Mesodermal cell (in vitro differentiated cells): ENCODE measurements around the gene ZNF652.

Experiments
- H3K27ac ChIP-seq: 2 replicates; pipeline ENCODE4 v1.7.0; 2013; ENCODE audit warnings: mild to moderate bottlenecking, low read depth, low read length, moderate library complexity; ENCODE audit not compliant: severe bottlenecking
- H3K36me3 ChIP-seq: 2 replicates; pipeline ENCODE4 v1.7.1; 2013; ENCODE audit warnings: mild to moderate bottlenecking, low read length, moderate library complexity; ENCODE audit not compliant: control insufficient read depth, insufficient read depth
- H3K4me1 ChIP-seq: one replicate; pipeline ENCODE4 v1.7.1; 2013; ENCODE audit warnings: mild to moderate bottlenecking, low read length; ENCODE audit not compliant: insufficient read depth, control insufficient read depth, poor library complexity, severe bottlenecking
- H3K4me3 ChIP-seq: 2 replicates; pipeline ENCODE4 v1.7.0; 2013; ENCODE audit warnings: low read length, control low read depth, mild to moderate bottlenecking; ENCODE audit not compliant: insufficient read depth, poor library complexity, severe bottlenecking; ENCODE audit errors: extremely low read depth
- H3K9me3 ChIP-seq: 2 replicates; pipeline ENCODE4 v1.7.1; 2013; ENCODE audit warnings: mild to moderate bottlenecking, low read length, moderate library complexity; ENCODE audit not compliant: control insufficient read depth
- WGBS, 2 experiments: methylation state at CpG; one replicate each; pipeline ENCODE4 v1.1.5; 2013; ENCODE audit warnings: missing lambda C conversion rate in 2 of 2; ENCODE audit not compliant: insufficient coverage in 2 of 2; 5-methylcytosine and 5-hydroxymethylcytosine counted together

Gene ZNF652

GRCh38 chr17:49384951-49385350 is 22.9 kb upstream of the ZNF652 start:
- H3K36me3 ChIP-seq: no peaks in the 10 kb centered on the region
- 100% methylated on average over 1 of the region's 4 CpGs; no CpG with 5 or more reads in 1 of the 2 experiments for WGBS, 2 experiments
- H3K4me1 ChIP-seq: peaks cover 21% of the 10 kb centered on the region
- H3K9me3 ChIP-seq: peaks cover 3% of the 10 kb centered on the region
- no peak overlapping the region for H3K4me3 ChIP-seq
- peak overlapping the region; percentile 24 for H3K27ac ChIP-seq

- Histone ChIP-seq H3K36me3 (no peaks in the 10 kb centered on the region), H3K27ac (no peak overlapping the region), H3K4me1 (peaks cover 18% of the 10 kb centered on the region), H3K9me3 (peaks cover 3% of the 10 kb centered on the region), H3K4me3 (no peak overlapping the region)
- WGBS, 2 experiments: 89 to 93% methylated on average over 7 to 10 of the region's 10 CpGs
Measured at GRCh38 chr17:49383060-49383459, 21.0 kb upstream of the ZNF652 start.

GRCh38 chr17:49382556-49382955 is 20.5 kb upstream of the ZNF652 start:
- Histone ChIP-seq H3K4me3 (no peak overlapping the region), H3K36me3 (no peaks in the 10 kb centered on the region), H3K9me3 (peaks cover 3% of the 10 kb centered on the region), H3K27ac (no peak overlapping the region), H3K4me1 (peaks cover 14% of the 10 kb centered on the region)
- WGBS, 2 experiments: 89 to 97% methylated on average over 5 to 6 of the region's 7 CpGs

GRCh38 chr17:49381793-49382192 is 19.7 kb upstream of the ZNF652 start:
- H3K4me3 ChIP-seq: no peak overlapping the region
- peaks cover 3% of the 10 kb centered on the region for H3K9me3 ChIP-seq
- 95 to 97% methylated on average over 4 to 5 of the region's 5 CpGs for WGBS, 2 experiments

GRCh38 chr17:49381033-49381432 is 19.0 kb upstream of the ZNF652 start:
- Histone ChIP-seq H3K36me3 (no peaks in the 10 kb centered on the region), H3K4me1 (peaks cover 14% of the 10 kb centered on the region), H3K9me3 (peaks cover 3% of the 10 kb centered on the region), H3K4me3 (no peak overlapping the region), H3K27ac (no peak overlapping the region)
- WGBS, 2 experiments: no CpG with 5 or more reads among the region's 1 CpG

More at GRCh38 chr17:49381793-49382192, 19.7 kb upstream of the ZNF652 start:
- no peaks in the 10 kb centered on the region for H3K36me3 ChIP-seq
- no peak overlapping the region for H3K27ac ChIP-seq
- H3K4me1 ChIP-seq: peaks cover 14% of the 10 kb centered on the region

- no peak overlapping the region for H3K27ac ChIP-seq
- no peak overlapping the region for H3K4me3 ChIP-seq
- H3K36me3 ChIP-seq: no peaks in the 10 kb centered on the region
- WGBS, 2 experiments: 92 to 98% methylated on average over 4 of the region's 4 CpGs
- H3K9me3 ChIP-seq: peaks cover 3% of the 10 kb centered on the region
- peaks cover 10% of the 10 kb centered on the region for H3K4me1 ChIP-seq
Measured at GRCh38 chr17:49379926-49380325, 17.9 kb upstream of the ZNF652 start.

GRCh38 chr17:49378311-49378710 is 16.3 kb upstream of the ZNF652 start:
- peaks cover 4% of the 10 kb centered on the region for H3K4me1 ChIP-seq
- H3K36me3 ChIP-seq: no peaks in the 10 kb centered on the region
- no peak overlapping the region for H3K27ac ChIP-seq
- 87 to 100% methylated on average over 1 to 3 of the region's 5 CpGs for WGBS, 2 experiments
- no peaks in the 10 kb centered on the region for H3K9me3 ChIP-seq
- no peak overlapping the region for H3K4me3 ChIP-seq

- H3K4me1 ChIP-seq: no peaks in the 10 kb centered on the region
- no peak overlapping the region for H3K4me3 ChIP-seq
- H3K9me3 ChIP-seq: no peaks in the 10 kb centered on the region
- no peaks in the 10 kb centered on the region for H3K36me3 ChIP-seq
- WGBS, 2 experiments: 100% methylated on average over 1 of the region's 1 CpG; no CpG with 5 or more reads in 1 of the 2 experiments
- H3K27ac ChIP-seq: no peak overlapping the region
Measured at GRCh38 chr17:49375544-49375943, 13.5 kb upstream of the ZNF652 start.

GRCh38 chr17:49373115-49373514 is 11.1 kb upstream of the ZNF652 start:
- no peaks in the 10 kb centered on the region for H3K36me3 ChIP-seq
- 91 to 92% methylated on average over 6 of the region's 6 CpGs for WGBS, 2 experiments
- no peak overlapping the region for H3K4me3 ChIP-seq
- no peak overlapping the region for H3K27ac ChIP-seq
- H3K9me3 ChIP-seq: no peaks in the 10 kb centered on the region
- H3K4me1 ChIP-seq: no peaks in the 10 kb centered on the region

GRCh38 chr17:49372425-49372824 is 10.4 kb upstream of the ZNF652 start:
- Histone ChIP-seq H3K4me1 (no peaks in the 10 kb centered on the region), H3K4me3 (no peak overlapping the region), H3K27ac (no peak overlapping the region), H3K36me3 (no peaks in the 10 kb centered on the region), H3K9me3 (no peaks in the 10 kb centered on the region)
- WGBS, 2 experiments: 83 to 100% methylated on average over 1 to 6 of the region's 7 CpGs

- no peaks in the 10 kb centered on the region for H3K36me3 ChIP-seq
- H3K9me3 ChIP-seq: no peaks in the 10 kb centered on the region
- H3K4me1 ChIP-seq: no peaks in the 10 kb centered on the region
- H3K4me3 ChIP-seq: no peak overlapping the region
- 37 to 38% methylated on average over 4 to 7 of the region's 13 CpGs for WGBS, 2 experiments
- no peak overlapping the region for H3K27ac ChIP-seq
Measured at GRCh38 chr17:49370971-49371834, 9.2 kb upstream of the ZNF652 start.
